OCI-LY3 (cell line): ENCODE data around the gene ADAM10.

Experiments
- CTCF ChIP-seq: fragments of 200-600, 300-600 bp; sonication (generic); IDR thresholded peaks from 2 replicates; pipeline ENCODE4 v1.5.1; 2014; ENCODE audit warnings: antibody characterized with exemption, low read length, low read depth
- EZH2phosphoT487 ChIP-seq: fragments of 200-600 bp; shearing (Covaris generic); IDR thresholded peaks from 2 replicates; pipeline ENCODE4 v1.6.1; 2018; ENCODE audit warnings: antibody characterized with exemption, mixed run types, low read depth

DNA sequence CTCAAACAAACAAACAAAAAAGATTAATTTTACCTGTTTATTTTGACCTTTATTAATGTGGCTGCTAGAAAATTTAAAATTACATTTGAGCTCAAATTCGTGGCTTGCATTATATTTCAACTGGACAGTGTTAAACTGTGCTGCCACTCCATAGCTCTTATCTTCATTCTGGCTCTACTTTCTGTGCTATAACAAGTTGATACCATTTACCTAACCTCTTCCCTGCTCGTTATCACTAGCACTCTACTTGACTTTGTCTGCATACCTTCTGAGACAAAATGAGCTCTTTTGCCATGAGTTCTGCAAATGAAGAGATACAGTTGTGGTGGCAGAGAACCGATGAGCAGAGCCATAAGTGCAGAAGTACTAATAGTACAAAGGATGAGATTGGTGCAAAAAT is 48.0 kb upstream of the ADAM10 start:
- TF ChIP-seq EZH2phosphoT487 (no peak), CTCF (no peak)
